Stimulated activated CD8-positive, alpha-beta memory T cell treated with anti-CD3 and anti-CD28 coated beads, Interleukin-7, amount 100 ng/mL, for 24 hours (primary cell): ENCODE data around the gene UQCRC2.
"Not testable (repeated sequence)": the region's sequence is repeated elsewhere in the genome, so short reads cannot be mapped to it uniquely, and the experiment has no call there.

Experiments
- DNase-seq: peaks from one replicate; pipeline ENCODE4 v3.0.0-alpha.2; 2020; ENCODE audit warnings: low read depth

The UQCRC2 gene

DNA sequence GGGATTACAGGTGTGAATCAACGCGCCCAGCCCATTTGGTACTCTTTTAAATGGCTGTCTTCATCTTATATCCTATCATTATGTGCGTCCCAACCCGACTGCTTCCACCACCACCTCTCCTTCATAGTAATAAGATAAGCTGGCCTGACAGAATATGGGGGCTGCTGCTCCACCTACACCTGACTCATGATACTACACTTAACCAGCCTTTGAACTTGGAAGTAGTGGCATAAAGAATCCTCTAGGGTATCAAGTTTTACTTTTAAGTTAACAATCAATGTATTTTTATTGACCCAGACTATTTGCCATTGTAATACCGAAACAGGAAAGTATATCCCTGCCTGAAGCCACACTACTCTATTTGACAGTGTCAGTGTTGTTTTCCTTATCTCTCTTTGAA, 28.9 kb downstream of the UQCRC2 start:
- no peak for DNase-seq

- DNase-seq = no peak
These were observed 30.9 kb downstream of the UQCRC2 start for GRCh38 chr16:21984062-21984461.

GRCh38 chr16:21985524-21985923, 32.4 kb downstream of the UQCRC2 start:
- DNase-seq = no peak

DNA sequence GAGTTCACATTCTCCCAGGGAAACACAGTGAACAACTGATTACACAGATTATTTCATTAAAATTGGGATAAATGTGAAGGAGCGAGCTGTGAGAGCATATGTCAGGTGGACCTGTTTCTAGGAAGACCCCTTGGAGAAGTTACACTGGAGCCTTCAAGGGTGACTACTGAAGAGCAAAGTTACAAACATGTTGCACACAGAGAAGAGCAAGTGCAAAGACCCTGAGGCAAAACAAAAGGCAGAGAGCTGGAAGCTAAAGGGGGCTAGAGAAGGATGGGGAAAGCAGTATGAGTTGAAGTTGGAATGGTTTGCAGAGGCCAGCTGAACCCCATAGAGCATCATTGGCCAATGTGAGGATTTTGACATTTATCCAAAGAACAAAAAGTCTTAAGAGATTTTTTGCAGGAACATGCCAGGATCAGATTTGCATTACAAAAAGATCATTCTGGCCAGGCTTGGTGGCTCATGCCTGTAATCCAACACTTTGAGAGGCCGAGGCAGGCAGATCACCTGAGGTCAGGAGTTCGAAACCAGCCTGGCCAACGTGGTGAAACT, 33.6 kb downstream of the UQCRC2 start:
- DNase-seq = no peak

GRCh38 chr16:21987498-21987897, 34.3 kb downstream of the UQCRC2 start:
- DNase-seq = no peak

DNA sequence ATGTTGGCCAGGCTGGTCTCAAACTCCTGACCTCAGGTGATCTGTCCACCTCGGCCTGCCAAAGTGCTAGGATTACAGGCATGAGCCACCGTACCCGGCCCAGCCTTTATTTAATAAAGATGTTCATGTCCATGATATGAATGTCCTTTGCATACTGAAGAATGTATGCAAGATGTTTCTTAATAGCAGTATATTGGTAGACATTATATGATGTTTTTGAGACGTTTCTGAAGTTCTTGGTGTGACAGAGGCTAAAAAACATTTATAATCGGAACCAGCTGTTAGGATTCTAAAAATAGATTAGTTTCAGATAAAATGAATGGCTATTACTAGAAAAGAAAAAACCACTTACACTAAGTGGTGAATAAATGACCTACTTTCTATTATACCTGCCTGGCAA, 36.0 kb downstream of the UQCRC2 start:
- DNase-seq = no peak

DNA sequence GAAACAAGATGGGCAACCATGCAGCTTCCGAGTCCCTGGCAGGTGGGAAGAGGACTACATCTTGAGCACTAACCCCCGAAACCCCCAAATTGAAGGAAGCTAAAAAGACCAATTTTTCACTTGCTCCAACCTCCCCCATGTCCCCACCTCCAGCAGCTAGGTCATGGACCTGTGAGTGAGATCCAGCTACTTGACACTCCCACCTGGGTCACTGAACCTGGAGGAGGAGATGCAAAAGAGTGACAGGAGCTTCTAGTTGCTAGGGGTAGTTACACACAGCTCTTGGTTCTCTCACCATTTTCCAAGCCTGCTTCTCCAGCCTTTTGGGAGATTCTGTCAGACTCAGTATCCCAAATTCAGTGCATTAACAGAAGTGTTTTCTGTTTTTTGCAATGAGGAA, 36.6 kb downstream of the UQCRC2 start:
- DNase-seq = no peak

DNA sequence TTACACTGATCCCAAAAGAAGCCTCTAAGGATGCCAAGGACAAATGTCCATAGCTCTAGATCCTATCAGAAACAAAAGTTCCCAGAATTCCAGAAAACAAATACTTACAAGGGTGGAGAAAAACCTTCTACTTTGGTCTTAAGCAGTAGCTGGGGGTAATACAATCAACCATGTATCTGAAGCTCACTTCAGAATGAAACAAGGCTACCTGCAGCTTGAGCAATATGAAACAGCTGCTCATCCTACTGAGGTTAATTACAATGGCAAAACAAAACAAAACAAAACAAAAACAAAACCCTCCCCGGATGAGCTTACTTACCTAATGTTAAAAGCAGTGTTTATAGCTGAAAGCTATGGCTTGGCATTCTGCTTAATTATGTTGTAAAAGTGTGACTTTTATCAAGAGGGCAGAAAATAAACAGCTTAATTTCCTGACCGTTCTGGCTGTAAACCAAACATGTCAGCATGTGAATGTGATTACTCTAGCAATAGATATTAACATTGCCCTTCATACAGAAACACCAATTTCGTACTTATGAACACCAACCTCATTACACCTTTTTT, 37.3 kb downstream of the UQCRC2 start:
- no peak for DNase-seq

GRCh38 chr16:21991621-21992020, 38.5 kb downstream of the UQCRC2 start:
- no peak for DNase-seq

GRCh38 chr16:21994856-21995465, 41.8 kb downstream of the UQCRC2 start:
- DNase-seq = no peak

DNA sequence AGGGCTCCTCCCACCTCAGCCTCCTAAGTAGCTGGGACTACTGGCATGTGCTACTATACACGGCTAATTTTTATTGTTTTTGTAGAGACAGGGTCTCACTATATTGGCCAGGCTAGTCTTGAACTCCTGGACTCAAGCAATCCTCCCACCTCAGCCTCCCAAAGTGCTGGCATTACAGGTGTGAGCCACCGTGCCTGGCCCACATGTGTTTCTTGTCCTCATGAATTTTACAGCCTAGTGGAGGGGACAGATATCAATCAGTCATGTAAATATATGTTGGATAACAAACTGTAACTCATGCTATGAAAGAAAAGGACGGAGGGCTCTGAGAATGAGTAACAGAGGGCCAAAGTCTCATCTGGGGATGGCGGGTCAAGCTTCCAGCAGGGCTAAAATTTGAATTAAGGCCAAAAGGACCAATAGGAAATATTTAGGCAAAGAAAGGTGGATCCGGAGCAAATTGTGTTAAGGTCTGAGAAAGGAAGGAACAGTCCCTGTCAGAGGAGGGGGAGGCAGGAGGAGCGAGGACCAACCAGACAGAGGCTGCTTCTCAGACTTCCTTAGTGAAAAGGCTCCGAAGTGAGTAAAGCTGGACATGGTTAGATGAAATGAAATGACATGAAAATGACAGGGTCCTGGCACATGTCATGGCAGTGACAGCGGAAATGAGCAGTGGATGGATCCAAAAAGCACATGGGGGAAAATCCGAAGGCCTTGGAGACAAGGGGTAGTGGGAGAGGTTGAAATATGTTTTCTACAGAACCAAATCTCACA, 43.9 kb downstream of the UQCRC2 start:
- DNase-seq = no peak

GRCh38 chr16:21997697-21998480, 44.7 kb downstream of the UQCRC2 start:
- DNase-seq = no peak

- no peak for DNase-seq
These were observed 48.4 kb downstream of the UQCRC2 start for GRCh38 chr16:22001591-22001990.

DNA sequence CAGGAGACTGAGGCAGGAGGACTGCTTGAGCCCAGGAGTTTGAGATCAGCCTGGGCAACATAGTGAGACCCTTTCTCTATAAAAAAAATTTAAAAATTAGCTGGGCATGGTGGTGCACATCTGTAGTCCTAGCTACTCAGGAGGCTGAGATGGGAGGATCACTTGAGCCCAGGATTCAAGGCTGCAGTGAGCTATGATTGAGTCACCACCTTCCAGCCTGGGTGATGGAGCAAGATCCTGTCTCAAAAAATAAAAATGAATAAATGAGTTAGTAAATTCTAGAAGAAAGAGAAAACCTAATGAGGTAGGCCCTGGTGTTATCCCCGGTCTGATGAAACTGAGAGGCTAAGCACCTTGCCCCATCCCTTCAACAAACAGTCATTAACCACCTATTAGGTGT, 48.9 kb downstream of the UQCRC2 start:
- DNase-seq = not testable (repeated sequence)

DNA sequence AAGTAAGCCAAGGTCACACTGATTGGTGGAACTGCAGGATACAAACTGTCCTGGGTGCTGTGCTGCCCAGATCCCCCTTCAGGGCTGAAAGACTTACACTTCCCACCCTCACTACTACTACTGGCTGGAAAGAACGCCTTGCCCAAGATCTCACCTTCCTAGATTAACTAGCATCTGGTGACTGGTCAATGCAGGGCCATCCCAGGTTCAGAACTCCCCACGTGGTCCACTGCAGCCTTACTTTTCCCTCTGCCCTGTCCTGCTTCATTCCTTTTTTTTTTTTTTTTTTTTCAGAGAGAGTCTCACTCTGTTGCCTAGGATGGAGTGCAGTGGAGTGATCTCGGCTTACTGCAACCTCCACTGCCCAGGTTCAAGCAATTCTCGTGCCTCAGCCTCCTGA, 50.0 kb downstream of the UQCRC2 start:
- DNase-seq = no peak

GRCh38 chr16:22004341-22004740, 51.2 kb downstream of the UQCRC2 start:
- DNase-seq = no peak

DNA sequence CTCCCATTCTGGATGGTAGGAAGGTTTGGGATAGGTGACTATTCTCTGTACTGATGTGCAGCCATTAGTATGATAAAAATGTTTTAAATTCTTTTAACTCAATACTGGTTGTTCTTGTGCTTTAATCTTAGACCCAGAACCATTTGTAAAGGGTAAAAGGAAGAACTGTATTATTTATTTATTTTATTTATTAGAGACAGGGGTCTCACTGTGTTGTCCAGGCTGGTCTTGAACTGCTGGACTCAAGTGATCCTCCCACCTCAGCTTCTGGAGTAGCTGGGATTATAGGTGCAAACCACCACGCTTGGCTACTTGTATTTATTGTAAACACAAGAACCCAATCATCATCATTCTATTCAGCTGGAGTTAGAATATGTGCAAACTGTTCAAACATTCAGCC, 52.6 kb downstream of the UQCRC2 start:
- DNase-seq = no peak

DNA sequence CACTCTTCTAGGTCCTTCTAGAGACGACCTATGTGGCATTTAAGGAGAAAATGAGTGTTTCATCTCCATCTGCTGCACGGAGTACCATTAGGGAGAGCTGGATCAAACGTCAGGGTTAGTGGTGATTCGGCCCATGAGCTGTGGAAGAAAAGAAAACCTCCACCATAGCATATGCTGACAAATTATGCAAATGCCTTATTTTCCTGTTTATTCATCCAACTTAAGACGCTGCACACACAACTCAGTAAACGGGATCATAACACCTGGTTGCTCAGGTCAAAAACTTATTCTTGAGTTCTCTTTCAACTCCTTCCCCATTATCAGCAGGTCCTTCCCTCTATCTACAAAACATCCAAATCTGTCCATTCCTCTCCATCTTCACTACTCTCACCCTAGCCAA, 53.5 kb downstream of the UQCRC2 start:
- no peak for DNase-seq

GRCh38 chr16:22007159-22007508, 54.0 kb downstream of the UQCRC2 start:
- DNase-seq = no peak

GRCh38 chr16:22007509-22008214, 54.5 kb downstream of the UQCRC2 start, which contains the start of gene MOSMO:
Gene MOSMO (plus strand): TSS chr16:22008111. CDS start chr16:22008302, 191 bp downstream.
- DNase-seq = peak; percentile 41

GRCh38 chr16:22008215-22009059, 55.3 kb downstream of the UQCRC2 start:
- no peak for DNase-seq
